H1 (cell line): ENCODE data around the gene IQCE. TPM values are rescaled to one million over a fixed set of nuclear protein-coding genes. Genes with fewer than 3 reads are reported as not detected.

Experiments used
- CTCF ChIA-PET: fragments of 300-600 bp; sonication (Branson Sonifier 250); formaldehyde crosslinking; loops from one replicate; lab custom pipeline; 2021; ENCODE audit not compliant: partially characterized antibody; lab: Charles Lee
- POLR2A ChIA-PET: fragments of 300-600 bp; sonication (Branson Sonifier 250); formaldehyde crosslinking; loops from one replicate; lab custom pipeline; 2021; ENCODE audit warnings: inconsistent platforms; ENCODE audit not compliant: partially characterized antibody; lab: Charles Lee
- DNase-seq, 2 experiments: peaks; one replicate each; pipeline versions ENCODE4 v3.0.0 to v3.0.0-alpha.2; 2010 to 2022; ENCODE audit warnings: low spot score in 2 of 2, low read depth in 1 of 2, mixed read lengths in 1 of 2
- FAIRE-seq: peaks from 2 replicates; lab custom pipeline; 2011; peaks lifted over from hg19 to GRCh38; lab: Jason Lieb, UNC
- H2AFZ ChIP-seq: 2 replicates; pipeline ENCODE4 v1.8.1; 2012; ENCODE audit warnings: low read length, inconsistent platforms
- H2AK5ac ChIP-seq: 2 replicates; pipeline ENCODE4 v1.6.1; 2013; ENCODE audit warnings: low read depth, low read length
- H2BK120ac ChIP-seq: replicated peaks from 2 replicates; pipeline ENCODE3; 2013; ENCODE audit warnings: low read depth, low read length, inconsistent platforms
- H2BK12ac ChIP-seq: 2 replicates; pipeline ENCODE4 v1.6.1; 2013; ENCODE audit warnings: low read depth, low read length
- H2BK15ac ChIP-seq: 2 replicates; pipeline ENCODE4 v1.6.1; 2013; ENCODE audit warnings: low read length
- H2BK20ac ChIP-seq: 2 replicates; pipeline ENCODE4 v1.6.1; 2013; ENCODE audit warnings: low read length
- H2BK5ac ChIP-seq: 2 replicates; pipeline ENCODE4 v1.6.1; 2013; ENCODE audit warnings: low read depth, low read length
- H3K14ac ChIP-seq: 2 replicates; pipeline ENCODE4 v1.6.1; 2013; ENCODE audit warnings: inconsistent platforms; ENCODE audit not compliant: insufficient read length
- H3K18ac ChIP-seq: 2 replicates; pipeline ENCODE4 v1.6.1; 2013; ENCODE audit warnings: low read length; ENCODE audit errors: extremely low read depth
- H3K23ac ChIP-seq: 2 replicates; pipeline ENCODE4 v1.6.1; 2013; ENCODE audit warnings: inconsistent platforms; ENCODE audit not compliant: insufficient read length
- H3K23me2 ChIP-seq: 2 replicates; pipeline ENCODE4 v1.6.1; 2013; ENCODE audit warnings: low read depth, low read length
- H3K27ac ChIP-seq: 2 replicates; pipeline ENCODE4 v1.6.1; 2011; ENCODE audit warnings: low read depth, low read length, inconsistent platforms
- H3K27me3 ChIP-seq, 4 experiments: replicated peaks in 1 of 4; 1 replicate in 1 of 4; 2 replicates in 3 of 4; pipeline versions ENCODE4 v1.6.1 to v1.8.1; 2011 to 2013; ENCODE audit warnings: low read length in 3 of 4, mild to moderate bottlenecking in 3 of 4, inconsistent platforms in 2 of 4, mixed read lengths in 2 of 4, moderate library complexity in 1 of 4; ENCODE audit not compliant: control insufficient read depth in 3 of 4, insufficient read depth in 3 of 4; ENCODE audit errors: extremely low read depth in 1 of 4
- H3K36me3 ChIP-seq, 4 experiments: 2 replicates each; pipeline versions ENCODE4 v1.6.1 to v1.8.1; 2011 to 2013; ENCODE audit warnings: mild to moderate bottlenecking in 4 of 4, low read length in 3 of 4, moderate library complexity in 2 of 4, control low read depth in 1 of 4, inconsistent platforms in 1 of 4; ENCODE audit not compliant: insufficient read depth in 4 of 4, control insufficient read depth in 2 of 4
- H3K4ac ChIP-seq: replicated peaks from 2 replicates; pipeline ENCODE3; 2013; ENCODE audit warnings: low read length, low read depth, mixed read lengths, inconsistent platforms; ENCODE audit not compliant: insufficient read length
- H3K4me1 ChIP-seq, 4 experiments: replicated peaks in 1 of 4; 1 replicate in 1 of 4; 2 replicates in 3 of 4; pipeline versions ENCODE4 v1.6.1 to v1.8.1; 2011 to 2013; ENCODE audit warnings: low read length in 3 of 4, inconsistent platforms in 2 of 4, mixed read lengths in 1 of 4; ENCODE audit not compliant: insufficient read depth in 4 of 4, control insufficient read depth in 3 of 4
- H3K4me2 ChIP-seq, 2 experiments: 2 replicates each; pipeline versions ENCODE4 v1.6.1 to v1.8.1; 2011 to 2013; ENCODE audit warnings: low read depth in 2 of 2, low read length in 2 of 2, control low read depth in 1 of 2, inconsistent platforms in 1 of 2, mild to moderate bottlenecking in 1 of 2; ENCODE audit not compliant: insufficient read depth in 1 of 2
- H3K4me3 ChIP-seq, 4 experiments: fragments of 200-600, 300-600 bp in 1 of 4; sonication (generic), shearing (Covaris generic), sonication (Bioruptor Twin) in 1 of 4; 2 replicates each; pipeline versions ENCODE4 v1.5.1 to v1.8.1; 2011 to 2016; ENCODE audit warnings: low read length in 4 of 4, low read depth in 3 of 4, control low read depth in 2 of 4, inconsistent platforms in 2 of 4, mild to moderate bottlenecking in 2 of 4, mixed read lengths in 1 of 4, moderate library complexity in 1 of 4; ENCODE audit not compliant: insufficient read depth in 2 of 4; ENCODE audit errors: extremely low read depth in 1 of 4
- H3K56ac ChIP-seq: replicated peaks from 2 replicates; pipeline ENCODE3; 2013; ENCODE audit warnings: low read depth, mild to moderate bottlenecking, mixed read lengths, low read length, inconsistent platforms; ENCODE audit not compliant: insufficient read length
- H3K79me1 ChIP-seq: 2 replicates; pipeline ENCODE4 v1.6.1; 2013; ENCODE audit warnings: low read depth, low read length, control low read depth
- H3K79me2 ChIP-seq, 2 experiments: 2 replicates each; pipeline versions ENCODE4 v1.6.1 to v1.8.1; 2012 to 2013; ENCODE audit warnings: low read length in 2 of 2, mild to moderate bottlenecking in 2 of 2, inconsistent platforms in 1 of 2; ENCODE audit not compliant: insufficient read depth in 2 of 2, control insufficient read depth in 1 of 2
- H3K9ac ChIP-seq, 4 experiments: replicated peaks in 1 of 4; 1 replicate in 1 of 4; 2 replicates in 3 of 4; pipeline versions ENCODE4 v1.6.1 to v1.8.1; 2011 to 2013; ENCODE audit warnings: low read depth in 3 of 4, low read length in 3 of 4, control low read depth in 2 of 4, mild to moderate bottlenecking in 2 of 4, moderate library complexity in 2 of 4, inconsistent platforms in 1 of 4; ENCODE audit errors: extremely low read depth in 1 of 4
- H3K9me3 ChIP-seq, 2 experiments: 2 replicates each; pipeline versions ENCODE4 v1.6.1 to v1.8.1; 2012 to 2013; ENCODE audit warnings: mild to moderate bottlenecking in 2 of 2, moderate library complexity in 2 of 2, control low read depth in 1 of 2, inconsistent platforms in 1 of 2, low read depth in 1 of 2, low read length in 1 of 2, mixed read lengths in 1 of 2; ENCODE audit not compliant: insufficient read depth in 2 of 2
- H4K20me1 ChIP-seq, 2 experiments: replicated peaks in 1 of 2; 2 replicates each; pipeline versions ENCODE3 to v1.8.1; 2011 to 2013; ENCODE audit warnings: inconsistent platforms in 2 of 2, low read length in 2 of 2, mild to moderate bottlenecking in 1 of 2; ENCODE audit not compliant: insufficient read depth in 2 of 2, control insufficient read depth in 1 of 2
- H4K5ac ChIP-seq: 2 replicates; pipeline ENCODE4 v1.6.1; 2013; ENCODE audit warnings: low read length, low read depth, mixed read lengths, inconsistent platforms; ENCODE audit not compliant: insufficient read length
- H4K8ac ChIP-seq: 2 replicates; pipeline ENCODE4 v1.8.0; 2013; ENCODE audit warnings: mild to moderate bottlenecking, moderate library complexity, low read length, inconsistent platforms; ENCODE audit not compliant: insufficient read depth; ENCODE audit errors: extremely low read depth
- H4K91ac ChIP-seq: replicated peaks from 2 replicates; pipeline ENCODE3; 2013; ENCODE audit warnings: low read length, mixed read lengths, inconsistent platforms; ENCODE audit not compliant: insufficient read length
- ATF3 ChIP-seq: IDR thresholded peaks from 2 replicates; pipeline ENCODE4 v1.6.1; 2011; ENCODE audit warnings: low read depth, mild to moderate bottlenecking, low read length; ENCODE audit not compliant: insufficient read depth
- BACH1 ChIP-seq: IDR thresholded peaks from 2 replicates; pipeline ENCODE4 v1.6.1; 2012; ENCODE audit warnings: low read length, improper control_type of control experiment
- CBX5 ChIP-seq: fragments of 300-800, 300-1000 bp; sonication (generic); IDR thresholded peaks from 2 replicates; pipeline ENCODE4 v1.7.1; 2016; ENCODE audit warnings: antibody characterized with exemption, low read length, low read depth
- EP300 ChIP-seq, 2 experiments: IDR thresholded peaks; 1 replicate in 1 of 2; 2 replicates in 1 of 2; pipeline ENCODE4 v1.6.1; 2011 to 2012; ENCODE audit warnings: low read depth in 2 of 2, low read length in 2 of 2, mild to moderate bottlenecking in 2 of 2, borderline replicate concordance in 1 of 2, inconsistent platforms in 1 of 2, moderate library complexity in 1 of 2
- GABPA ChIP-seq: IDR thresholded peaks from 2 replicates; pipeline ENCODE4 v1.6.1; 2011; ENCODE audit warnings: mild to moderate bottlenecking, low read length, moderate library complexity, borderline replicate concordance; ENCODE audit not compliant: insufficient read depth
- NRF1 ChIP-seq: IDR thresholded peaks from 2 replicates; pipeline ENCODE4 v1.6.1; 2011; ENCODE audit warnings: mild to moderate bottlenecking, low read depth, low read length, improper control_type of control experiment
- RNF2 ChIP-seq: fragments of 200-900, 300-1000 bp; sonication (generic); IDR thresholded peaks from 2 replicates; pipeline ENCODE4 v1.7.1; 2016; ENCODE audit warnings: borderline replicate concordance, low read depth, mild to moderate bottlenecking, antibody characterized with exemption, low read length; ENCODE audit not compliant: poor library complexity, severe bottlenecking; ENCODE audit errors: missing control alignments
- SIN3A ChIP-seq, 2 experiments: IDR thresholded peaks in 1 of 2; conservative IDR thresholded peaks in 1 of 2; 2 replicates each; pipeline ENCODE4 v1.6.1; 2011 to 2012; ENCODE audit warnings: low read length in 2 of 2, improper control_type of control experiment in 1 of 2, low read depth in 1 of 2, mild to moderate bottlenecking in 1 of 2
- SP1 ChIP-seq: IDR thresholded peaks from 2 replicates; pipeline ENCODE4 v1.6.1; 2011; ENCODE audit warnings: low read depth, low read length
- SUZ12 ChIP-seq: fragments of 200-600 bp; sonication (generic); IDR thresholded peaks from 2 replicates; pipeline ENCODE4 v1.6.1; 2012; ENCODE audit warnings: mild to moderate bottlenecking, inconsistent platforms, low read length, moderate library complexity, mixed read lengths
- WGBS, 2 experiments: shearing (Covaris generic) in 1 of 2; methylation state at CpG; one replicate each; pipeline versions ENCODE4 v1.1.6 to v1.1.7; 2013 to 2015; ENCODE audit warnings: low lambda C conversion rate in 2 of 2, mixed read lengths in 2 of 2, inconsistent platforms in 1 of 2, low coverage in 1 of 2, missing lambda C conversion rate in 1 of 2; ENCODE audit not compliant: insufficient replicate concordance in 2 of 2, insufficient coverage in 1 of 2, insufficient read length in 1 of 2; ENCODE audit errors: extremely low coverage in 1 of 2, missing lambda C conversion rate in 1 of 2; 5-methylcytosine and 5-hydroxymethylcytosine counted together
- polyA plus RNA-seq, 7 experiments: library from polyadenylated mRNA; depleted of rRNA in 3 of 7; stranded (reverse) in 5 of 7; unstranded in 2 of 7; fragments of >200 nt in 5 of 7; fragments of 200-250 nt in 2 of 7; gene quantifications; 1 replicate in 5 of 7; 2 replicates in 1 of 7; 4 replicates in 1 of 7; pipeline versions ENCODE4 v1.2.1 to v1.2.3, GENCODE V29; 2011 to 2013; ENCODE audit warnings: missing spikeins in 2 of 7, mixed read lengths in 2 of 7
- total RNA-seq: library from RNA; stranded (reverse); fragmentation: NEBNext Ultra II Directional; extraction: Animal tissue kit (Norgen Biotek cat#: 25700); gene quantifications from 2 replicates; pipeline ENCODE4 v1.2.1, GENCODE V29; 2021

The IQCE gene
- total and polyA plus RNA-seq, 2 of the 8 experiments (the other 6 are each of a cell fraction or from before 2014, with no cell fraction given) = 2.2 to 4.9 TPM

DNA sequence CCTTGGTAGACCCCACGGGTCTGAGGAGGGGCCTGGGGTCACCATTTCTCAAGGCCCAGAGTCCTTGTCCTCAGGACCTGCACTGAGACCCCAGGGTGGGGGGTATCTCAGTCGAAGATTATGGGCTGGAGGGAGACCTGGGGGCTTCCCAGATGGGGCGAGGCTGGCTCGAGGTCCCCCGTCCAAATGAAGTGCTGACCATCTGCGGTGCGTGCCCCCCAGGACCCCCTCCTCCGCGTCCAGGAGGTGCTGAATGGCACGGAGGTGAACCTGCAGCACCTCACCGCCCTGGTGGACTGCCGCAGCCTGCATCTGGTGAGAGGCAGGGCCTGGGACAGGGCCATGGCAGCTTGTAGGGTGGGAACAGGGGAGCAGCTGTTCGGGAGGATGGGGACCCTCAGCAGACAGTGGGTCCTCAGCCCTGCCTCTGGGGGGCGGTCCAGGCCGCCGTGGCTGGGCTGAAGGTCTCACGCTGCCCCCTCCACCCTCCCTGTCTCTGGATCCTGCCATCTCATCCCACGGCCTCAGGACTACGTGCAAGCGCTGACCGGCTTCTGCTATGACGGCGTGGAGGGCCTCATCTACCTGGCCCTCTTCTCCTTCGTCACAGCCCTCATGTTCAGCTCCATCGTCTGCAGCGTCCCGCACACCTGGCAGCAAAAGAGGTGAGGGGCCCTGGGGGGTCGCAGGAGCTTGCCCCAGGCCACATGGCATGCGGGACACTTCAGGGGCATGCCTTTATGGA lies 97.3 kb downstream of the IQCE start:
- Histone ChIP-seq H2AFZ (no peak overlapping the region), H3K9me3 (no peaks in the 10 kb centered on the region), H3K23me2 (peaks cover 5% of the 10 kb centered on the region; the same call in 1 of the 2 replicates), H3K79me2 (no peaks in the 10 kb centered on the region), H3K14ac (no peak overlapping the region), H3K79me1 (peaks cover 3% of the 10 kb centered on the region; the same call in 1 of the 2 replicates), H3K18ac (no peak overlapping the region), H3K4me3 (no peak overlapping the region), H3K4ac (no peak overlapping the region), H2BK12ac (no peak overlapping the region), H3K4me2 (no peak overlapping the region), H3K23ac (no peak overlapping the region), H3K56ac (no peak overlapping the region), H2BK15ac (no peak overlapping the region), H2BK120ac (no peak overlapping the region), H3K4me1 (no peaks in the 10 kb centered on the region), H3K9ac (no peak overlapping the region), H2BK20ac (no peak overlapping the region), H4K91ac (no peak overlapping the region), H4K8ac (no peak overlapping the region), H2AK5ac (no peak overlapping the region), H3K27me3 (no peaks in the 10 kb centered on the region; a peak in 2 of 7 replicates), H2BK5ac (no peak overlapping the region; the same call in 1 of the 2 replicates), H4K5ac (no peak overlapping the region), H4K20me1 (peaks cover 0 to 24% of the 10 kb centered on the region in 2 experiments), H3K27ac (no peak overlapping the region), H3K36me3 (peaks cover 9 to 37% (median 23%) of the 10 kb centered on the region in 4 experiments; a peak in 7 of 8 replicates)
- FAIRE-seq = no peak
- CTCF ChIA-PET = interaction anchor here (0.5 to 4.2 kb wide), 11 partner anchors 13 to 239 kb away, joined by 3 to 29 read pairs (median 4); no protein-coding TSS in a partner anchor
- POLR2A ChIA-PET = interaction anchor here (1.9 to 5.1 kb wide), 2 partner anchors 10 to 11 kb away, joined by 8 to 20 read pairs; no protein-coding TSS in a partner anchor
- no peak for DNase-seq
- 92% methylated on average over 24 of the region's 29 CpGs; no CpG with 5 or more reads in 1 of the 2 experiments for WGBS, 2 experiments
- no peak for TF ChIP-seq CBX5
- no peak for TF ChIP-seq GABPA
- TF ChIP-seq NRF1 = no peak
- no peak for TF ChIP-seq EP300 (IDR thresholded peaks at IDR 0.05; ENCODE audit: borderline replicate concordance in 1 of 2, low read depth in 2 of 2, low read length in 2 of 2)
- TF ChIP-seq ATF3 = no peak
- TF ChIP-seq SP1 = no peak
- TF ChIP-seq SIN3A (conservative IDR thresholded peaks at IDR 0.05 in 1 of 2, IDR thresholded peaks at IDR 0.05 in 1 of 2; ENCODE audit: low read depth in 1 of 2, low read length in 2 of 2) = no peak
- TF ChIP-seq SUZ12 = no peak
- TF ChIP-seq BACH1 = no peak
- no peak for TF ChIP-seq RNF2
